Measurements from ENCODE around the gene CSTB. TPM values are rescaled to one million over a fixed set of nuclear protein-coding genes. Genes with fewer than 3 reads are reported as not detected.

Gene CSTB
- total and polyA plus RNA-seq, 2 of the 8 experiments (the other 6 are each of a cell fraction or from before 2014, with no cell fraction given), result 53.8 to 64.1 TPM

DNA sequence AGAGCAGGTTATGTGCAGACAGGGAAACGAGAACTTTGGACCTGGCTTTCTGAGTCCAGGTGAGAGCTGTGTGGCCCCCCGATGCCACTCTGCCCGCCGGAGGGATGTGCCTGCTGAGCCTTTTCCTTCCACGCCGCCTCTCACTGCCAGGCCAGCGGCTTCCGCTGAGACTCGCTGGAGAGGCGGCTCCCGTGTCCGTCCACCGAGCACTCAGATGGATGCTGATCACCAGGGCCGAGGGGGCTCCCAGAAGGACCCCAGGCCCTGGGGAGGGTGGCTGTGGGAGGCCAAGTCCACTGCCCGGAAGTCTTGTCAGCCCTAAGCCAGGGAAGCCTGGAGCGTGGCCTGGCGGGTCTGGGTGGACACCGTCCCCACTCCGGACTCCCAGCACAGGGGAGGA, 16.5 kb downstream of the CSTB start:
- FAIRE-seq, result no peak

More for the DNA sequence above, 16.5 kb downstream of the CSTB start:
- H2BK15ac ChIP-seq (ENCODE audit: low read length), result no peak overlapping the region
- no peaks in the 10 kb centered on the region for H3K27me3 ChIP-seq (replicated peaks in 1 of 4; ENCODE audit: control insufficient read depth in 3 of 4, extremely low read depth in 1 of 4, insufficient read depth in 3 of 4, low read length in 3 of 4)
- ChIA-PET POLR2A (ENCODE audit: partially characterized antibody) (interaction anchor here (1.0 to 2.5 kb wide), 5 partner anchors 9 to 40 kb away, joined by 3 to 7 read pairs (median 6); no protein-coding TSS in a partner anchor), CTCF (ENCODE audit: partially characterized antibody) (interaction anchor here (0.6 to 0.9 kb wide), 4 partner anchors 24 to 915 kb away, joined by 3 to 5 read pairs (median 4); no protein-coding TSS in a partner anchor)
- no peak overlapping the region for H4K91ac ChIP-seq (replicated peaks; ENCODE audit: insufficient read length, low read length)
- 95% methylated on average over 16 of the region's 19 CpGs; no CpG with 5 or more reads in 1 of the 2 experiments for WGBS, 2 experiments (ENCODE audit: extremely low coverage in 1 of 2, insufficient coverage in 1 of 2, insufficient read length in 1 of 2, insufficient replicate concordance in 2 of 2, low coverage in 1 of 2, low lambda C conversion rate in 2 of 2, missing lambda C conversion rate in 1 of 2)
- no peak overlapping the region for H3K4me3 ChIP-seq (ENCODE audit: extremely low read depth in 1 of 4, insufficient read depth in 2 of 4, low read depth in 3 of 4, low read length in 4 of 4)
- no peak overlapping the region for H4K8ac ChIP-seq (ENCODE audit: extremely low read depth, insufficient read depth, low read length)
- H3K36me3 ChIP-seq (ENCODE audit: control insufficient read depth in 2 of 4, insufficient read depth in 4 of 4, low read length in 3 of 4), result peaks cover 5 to 26% (median 12%) of the 10 kb centered on the region in 4 experiments; a peak in 7 of 8 replicates
- no peak overlapping the region for H3K4me2 ChIP-seq (ENCODE audit: insufficient read depth in 1 of 2, low read depth in 2 of 2, low read length in 2 of 2)
- no peaks in the 10 kb centered on the region for H3K23me2 ChIP-seq (ENCODE audit: low read depth, low read length)
- TF ChIP-seq CHD2 (IDR thresholded peaks at IDR 0.05; ENCODE audit: low read length), result no peak
- no peaks in the 10 kb centered on the region for H3K79me2 ChIP-seq (ENCODE audit: control insufficient read depth in 1 of 2, insufficient read depth in 2 of 2, low read length in 2 of 2)
- H4K20me1 ChIP-seq (replicated peaks in 1 of 2; ENCODE audit: control insufficient read depth in 1 of 2, insufficient read depth in 2 of 2, low read length in 2 of 2), result peaks cover 0 to 14% of the 10 kb centered on the region in 2 experiments
- H2BK120ac ChIP-seq (replicated peaks; ENCODE audit: low read depth, low read length), result no peak overlapping the region
- H2BK5ac ChIP-seq (ENCODE audit: low read depth, low read length), result no peak overlapping the region
- H3K4ac ChIP-seq (replicated peaks; ENCODE audit: insufficient read length, low read depth, low read length), result no peak overlapping the region
- H2AK5ac ChIP-seq (ENCODE audit: low read depth, low read length), result no peak overlapping the region
- H2AFZ ChIP-seq (ENCODE audit: low read length), result no peak overlapping the region
- no peak overlapping the region for H3K27ac ChIP-seq (ENCODE audit: low read depth, low read length)
- no peak overlapping the region for H3K18ac ChIP-seq (ENCODE audit: extremely low read depth, low read length)
- no peaks in the 10 kb centered on the region for H3K4me1 ChIP-seq (replicated peaks in 1 of 4; ENCODE audit: control insufficient read depth in 3 of 4, insufficient read depth in 4 of 4, low read length in 3 of 4)
- no peak overlapping the region for H4K5ac ChIP-seq (ENCODE audit: insufficient read length, low read depth, low read length)
- no peaks in the 10 kb centered on the region for H3K79me1 ChIP-seq (ENCODE audit: low read depth, low read length)
- no peak overlapping the region for H3K23ac ChIP-seq (ENCODE audit: insufficient read length)
- no peak overlapping the region for H3K9ac ChIP-seq (replicated peaks in 1 of 4; ENCODE audit: extremely low read depth in 1 of 4, low read depth in 3 of 4, low read length in 3 of 4)
- H3K14ac ChIP-seq (ENCODE audit: insufficient read length), result no peak overlapping the region
- no peak overlapping the region for H3K56ac ChIP-seq (replicated peaks; ENCODE audit: insufficient read length, low read depth, low read length)
- DNase-seq (ENCODE audit: low read depth in 1 of 2, low spot score in 2 of 2), result no peak
- H2BK12ac ChIP-seq (ENCODE audit: low read depth, low read length), result no peak overlapping the region
- no peaks in the 10 kb centered on the region for H3K9me3 ChIP-seq (ENCODE audit: insufficient read depth in 2 of 2, low read depth in 1 of 2, low read length in 1 of 2)
- H2BK20ac ChIP-seq (ENCODE audit: low read length), result no peak overlapping the region
